ENCODE results near the gene CENPE. TPM values are rescaled to one million over a fixed set of nuclear protein-coding genes. Genes with fewer than 3 reads are reported as not detected.
A peak's percentile ranks its signal among the peaks of the same experiment; 100 is the strongest.

The CENPE gene
- polyA plus RNA-seq, 1 donor, result 20.6 TPM

- no peak for DNase-seq
Observed at GRCh38 chr4:103076747-103077347, 121.3 kb downstream of the CENPE start, which contains the start of gene SLC9B2. Gene SLC9B2 (minus strand): TSS chr4:103076761. CDS start chr4:103067550, 9,211 bp downstream.

GRCh38 chr4:103075894-103076746 lies 122.0 kb downstream of the CENPE start:
- DNase-seq, result peak; percentile 50

- DNase-seq, result no peak
Observed at GRCh38 chr4:103075435-103075893, 122.7 kb downstream of the CENPE start.

- no peak for DNase-seq
Observed at GRCh38 chr4:103074744-103075434, 123.3 kb downstream of the CENPE start.

- DNase-seq, result no peak
Observed at GRCh38 chr4:103073792-103074438, 124.2 kb downstream of the CENPE start.

- DNase-seq, result no peak
Observed at GRCh38 chr4:103067841-103068547, 130.1 kb downstream of the CENPE start.

GRCh38 chr4:103060453-103061148 lies 137.5 kb downstream of the CENPE start:
- no peak for DNase-seq

Other genes starting within 250 kb of the CENPE start
- 3.4 TPM for gene SLC9B1, start 178.6 kb downstream of the CENPE start, polyA plus RNA-seq (ENCODE audit: insufficient read length)
- 8.2 TPM for gene SLC9B2, start 121.6 kb downstream of the CENPE start, polyA plus RNA-seq (ENCODE audit: insufficient read length)
- gene BDH2, start 98.5 kb downstream of the CENPE start, polyA plus RNA-seq (ENCODE audit: insufficient read length), result 206 TPM